Measurements from ENCODE around the gene SDC3. TPM values are rescaled to one million over a fixed set of nuclear protein-coding genes. Genes with fewer than 3 reads are reported as not detected.

SDC3 gene
- total RNA-seq, 1 experiment from 2014 or later = 32.3 TPM

- TF ChIP-seq AR (CRISPR knock-in tag; IDR thresholded peaks at IDR 0.05) = no peak
- no peak for TF ChIP-seq NFATC4 (CRISPR knock-in tag; IDR thresholded peaks at IDR 0.05)
- TF ChIP-seq, protein P1, sequence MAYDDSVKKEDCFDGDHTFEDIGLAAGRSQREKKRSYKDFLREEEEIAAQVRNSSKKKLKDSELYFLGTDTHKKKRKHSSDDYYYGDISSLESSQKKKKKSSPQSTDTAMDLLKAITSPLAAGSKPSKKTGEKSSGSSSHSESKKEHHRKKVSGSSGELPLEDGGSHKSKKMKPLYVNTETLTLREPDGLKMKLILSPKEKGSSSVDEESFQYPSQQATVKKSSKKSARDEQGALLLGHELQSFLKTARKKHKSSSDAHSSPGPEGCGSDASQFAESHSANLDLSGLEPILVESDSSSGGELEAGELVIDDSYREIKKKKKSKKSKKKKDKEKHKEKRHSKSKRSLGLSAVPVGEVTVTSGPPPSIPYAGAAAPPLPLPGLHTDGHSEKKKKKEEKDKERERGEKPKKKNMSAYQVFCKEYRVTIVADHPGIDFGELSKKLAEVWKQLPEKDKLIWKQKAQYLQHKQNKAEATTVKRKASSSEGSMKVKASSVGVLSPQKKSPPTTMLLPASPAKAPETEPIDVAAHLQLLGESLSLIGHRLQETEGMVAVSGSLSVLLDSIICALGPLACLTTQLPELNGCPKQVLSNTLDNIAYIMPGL (CRISPR knock-in tag; IDR thresholded peaks at IDR 0.05) = no peak
- no peak for TF ChIP-seq ERG (CRISPR knock-in tag; IDR thresholded peaks at IDR 0.05)
- no peak for TF ChIP-seq NR1H2 (CRISPR knock-in tag; IDR thresholded peaks at IDR 0.05)
- no peak for TF ChIP-seq ZNF232 (CRISPR knock-in tag; IDR thresholded peaks at IDR 0.05)
- TF ChIP-seq CREM (CRISPR knock-in tag; IDR thresholded peaks at IDR 0.05) = no peak
- TF ChIP-seq ATF3 (CRISPR knock-in tag; conservative IDR thresholded peaks at IDR 0.05) = no peak
- no peak for TF ChIP-seq USF1 (CRISPR knock-in tag; IDR thresholded peaks at IDR 0.05)
- TF ChIP-seq, protein P2, sequence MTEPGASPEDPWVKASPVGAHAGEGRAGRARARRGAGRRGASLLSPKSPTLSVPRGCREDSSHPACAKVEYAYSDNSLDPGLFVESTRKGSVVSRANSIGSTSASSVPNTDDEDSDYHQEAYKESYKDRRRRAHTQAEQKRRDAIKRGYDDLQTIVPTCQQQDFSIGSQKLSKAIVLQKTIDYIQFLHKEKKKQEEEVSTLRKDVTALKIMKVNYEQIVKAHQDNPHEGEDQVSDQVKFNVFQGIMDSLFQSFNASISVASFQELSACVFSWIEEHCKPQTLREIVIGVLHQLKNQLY (CRISPR knock-in tag; IDR thresholded peaks at IDR 0.05) = no peak
Measured at GRCh38 chr1:30822006-30822405, 86.6 kb downstream of the SDC3 start (continued).

- no peak for TF ChIP-seq ZNF425 (CRISPR knock-in tag; conservative IDR thresholded peaks at IDR 0.05)
- TF ChIP-seq ATF3 (CRISPR knock-in tag; conservative IDR thresholded peaks at IDR 0.05) = no peak
- TF ChIP-seq OVOL2 (CRISPR knock-in tag; IDR thresholded peaks at IDR 0.05; ENCODE audit: borderline replicate concordance) = no peak
- no peak for TF ChIP-seq TCF7 (CRISPR knock-in tag; IDR thresholded peaks at IDR 0.05; ENCODE audit: low read depth)
- no peak for TF ChIP-seq NR1H2 (CRISPR knock-in tag; IDR thresholded peaks at IDR 0.05)
- no peak for TF ChIP-seq GTF2I (CRISPR knock-in tag; conservative IDR thresholded peaks at IDR 0.05)
- no peak for TF ChIP-seq HMGA2 (CRISPR knock-in tag; IDR thresholded peaks at IDR 0.05)
- no peak for TF ChIP-seq NFATC4 (CRISPR knock-in tag; IDR thresholded peaks at IDR 0.05)
- no peak for TF ChIP-seq ZSCAN18 (CRISPR knock-in tag; IDR thresholded peaks at IDR 0.05)
- no peak for TF ChIP-seq ZNF532 (CRISPR knock-in tag; IDR thresholded peaks at IDR 0.05; ENCODE audit: borderline replicate concordance)
- DNase-seq (ENCODE audit: low spot score) (no peak), ATAC-seq (no peak)
- Mint-ChIP-seq H3K9me3 (no peaks in the 10 kb centered on the region), H3K4me3 (no peak overlapping the region), H3K36me3 (no peaks in the 10 kb centered on the region), H3K27ac (no peak overlapping the region), H3K4me1 (peaks cover 31% of the 10 kb centered on the region), H3K27me3 (ENCODE audit: low read depth) (peaks cover 20% of the 10 kb centered on the region)
- CTCF ChIA-PET = interaction anchor here (0.6 to 5.3 kb wide), 3 partner anchors 17 to 105 kb away, joined by 4 to 82 read pairs (median 6); no protein-coding TSS in a partner anchor
- POLR2A ChIA-PET = no interaction called here
Measured at GRCh38 chr1:30820299-30820698, 88.3 kb downstream of the SDC3 start.

Measured in WTC11 (cell line).